K562 (cell line): ENCODE data around the gene COQ8A.
"Not testable (repeated sequence)": the region's sequence is repeated elsewhere in the genome, so short reads cannot be mapped to it uniquely, and the experiment has no call there.

Experiments used
- CC2D1A ChIP-seq: fragments of 450-650 bp; IDR thresholded peaks from 2 replicates; pipeline ENCODE4 v1.6.1; 2017; ENCODE audit warnings: mild to moderate bottlenecking
- EZH2 ChIP-seq: IDR thresholded peaks from 2 replicates; pipeline ENCODE4 v1.6.1; 2012; ENCODE audit warnings: low read depth, mild to moderate bottlenecking, inconsistent platforms, low read length, borderline replicate concordance
- GATAD2A ChIP-seq: fragments of 450-650 bp; IDR thresholded peaks from 2 replicates; pipeline ENCODE4 v1.6.1; 2017
- RAD21 ChIP-seq, 2 experiments: fragments of 250-450 bp in 1 of 2; fragments of 450-650 bp in 1 of 2; sonication (Bioruptor Pico) in 1 of 2; formaldehyde crosslinking in 1 of 2; IDR thresholded peaks in 1 of 2; conservative IDR thresholded peaks in 1 of 2; 2 replicates each; pipeline versions ENCODE4 v1.4.0 to v1.8.0; 2020 to 2022; ENCODE audit warnings: mild to moderate bottlenecking in 2 of 2, moderate library complexity in 1 of 2
- SNAPC5 ChIP-seq: fragments of 250-450 bp; sonication (Bioruptor Pico); IDR thresholded peaks from 2 replicates; pipeline ENCODE4 v1.8.0; 2021; ENCODE audit warnings: moderate library complexity, mild to moderate bottlenecking, inconsistent platforms
- TAF1 ChIP-seq: IDR thresholded peaks from 2 replicates; pipeline ENCODE4 v1.6.1; 2011; ENCODE audit warnings: mild to moderate bottlenecking, low read length, moderate library complexity; ENCODE audit not compliant: insufficient read depth, control insufficient read depth, severe bottlenecking; ENCODE audit errors: extremely low read depth
- ZNF436 ChIP-seq: fragments of 250-450, 450-650 bp; sonication (Bioruptor Pico); formaldehyde crosslinking; IDR thresholded peaks from 2 replicates; pipeline ENCODE4 v1.7.0; 2020; ENCODE audit warnings: mild to moderate bottlenecking
- ZNF740 ChIP-seq, 3 experiments: fragments of 200-800 bp in 1 of 3; sonication (Bioruptor generic) in 1 of 3; sonication (generic) in 1 of 3; formaldehyde crosslinking in 1 of 3; IDR thresholded peaks; 2 replicates each; pipeline versions ENCODE4 v1.6.1 to v1.8.0; 2016 to 2022; ENCODE audit warnings: mild to moderate bottlenecking in 2 of 3, missing compliant biosample characterization in 2 of 3, missing genetic modification characterization in 2 of 3, missing genetic modification reagents in 1 of 3

GRCh38 chr1:226955857-226956256, 15.8 kb downstream of the COQ8A start:
- not testable (repeated sequence) for TF ChIP-seq RAD21 (CRISPR knock-in tag; conservative IDR thresholded peaks at IDR 0.05 in 1 of 2, IDR thresholded peaks at IDR 0.05 in 1 of 2); EZH2; ZNF436 (CRISPR knock-in tag); CC2D1A; TAF1; SNAPC5; ZNF740 (CRISPR knock-in tag; IDR thresholded peaks at IDR 0.05); ZNF740 (tag; IDR thresholded peaks at IDR 0.05); GATAD2A
